GM12872 (cell line): ENCODE results near the gene RASGRP4.

Experiments
- CTCF ChIP-seq: IDR thresholded peaks from 3 replicates; pipeline ENCODE4 v1.5.1; 2011; ENCODE audit warnings: low read depth, mild to moderate bottlenecking, low read length, moderate library complexity; ENCODE audit not compliant: insufficient read depth

RASGRP4 gene

GRCh38 chr19:38386300-38386970, 39.6 kb downstream of the RASGRP4 start:
- TF ChIP-seq CTCF, result no peak

- TF ChIP-seq CTCF, result no peak
These were observed 40.2 kb downstream of the RASGRP4 start for GRCh38 chr19:38385804-38386257.

GRCh38 chr19:38385057-38385803, 40.8 kb downstream of the RASGRP4 start:
- no peak for TF ChIP-seq CTCF

GRCh38 chr19:38384209-38385027, 41.6 kb downstream of the RASGRP4 start:
- 0 out of 3 replicates have a peak, but pooled peaks have one; percentile 13 for TF ChIP-seq CTCF

GRCh38 chr19:38383743-38384142, 42.3 kb downstream of the RASGRP4 start:
- no peak for TF ChIP-seq CTCF

- TF ChIP-seq CTCF, result no peak
These were observed 42.8 kb downstream of the RASGRP4 start for GRCh38 chr19:38383184-38383583.

GRCh38 chr19:38381138-38381537, 44.9 kb downstream of the RASGRP4 start:
- TF ChIP-seq CTCF, result no peak
